ENCODE data around the gene NPM3.

GRCh38 chr10:101769541-101770180, 13.6 kb downstream of the NPM3 start:
- TF ChIP-seq EP300 (IDR thresholded peaks at IDR 0.05) (no peak), POLR2A (IDR thresholded peaks at IDR 0.05) (no peak), POLR2AphosphoS5 (IDR thresholded peaks at IDR 0.05) (no peak)
- TF ChIP-seq, protein P1, sequence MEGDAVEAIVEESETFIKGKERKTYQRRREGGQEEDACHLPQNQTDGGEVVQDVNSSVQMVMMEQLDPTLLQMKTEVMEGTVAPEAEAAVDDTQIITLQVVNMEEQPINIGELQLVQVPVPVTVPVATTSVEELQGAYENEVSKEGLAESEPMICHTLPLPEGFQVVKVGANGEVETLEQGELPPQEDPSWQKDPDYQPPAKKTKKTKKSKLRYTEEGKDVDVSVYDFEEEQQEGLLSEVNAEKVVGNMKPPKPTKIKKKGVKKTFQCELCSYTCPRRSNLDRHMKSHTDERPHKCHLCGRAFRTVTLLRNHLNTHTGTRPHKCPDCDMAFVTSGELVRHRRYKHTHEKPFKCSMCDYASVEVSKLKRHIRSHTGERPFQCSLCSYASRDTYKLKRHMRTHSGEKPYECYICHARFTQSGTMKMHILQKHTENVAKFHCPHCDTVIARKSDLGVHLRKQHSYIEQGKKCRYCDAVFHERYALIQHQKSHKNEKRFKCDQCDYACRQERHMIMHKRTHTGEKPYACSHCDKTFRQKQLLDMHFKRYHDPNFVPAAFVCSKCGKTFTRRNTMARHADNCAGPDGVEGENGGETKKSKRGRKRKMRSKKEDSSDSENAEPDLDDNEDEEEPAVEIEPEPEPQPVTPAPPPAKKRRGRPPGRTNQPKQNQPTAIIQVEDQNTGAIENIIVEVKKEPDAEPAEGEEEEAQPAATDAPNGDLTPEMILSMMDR (IDR thresholded peaks at IDR 0.05), result no peak

All from suprapubic skin (tissue), 4 donors.